CD14-positive monocyte (primary cell): Measurements from ENCODE around the gene GSTA5. TPM values are rescaled to one million over a fixed set of nuclear protein-coding genes. Genes with fewer than 3 reads are reported as not detected.

ENCODE experiments used
- DNase-seq, 3 donors: peaks; one replicate each; pipeline ENCODE4 v3.0.0-alpha.2; 2011 to 2022
- H2AFZ ChIP-seq: 2 replicates; pipeline ENCODE4 v1.6.0; 2012; ENCODE audit warnings: mild to moderate bottlenecking, low read depth, low read length, inconsistent platforms; ENCODE audit not compliant: insufficient read depth, poor library complexity, severe bottlenecking
- H3K27ac ChIP-seq, 2 donors: 1 replicate in 1 of 2; 2 replicates in 1 of 2; pipeline ENCODE4 v1.5.1; 2012 to 2013; ENCODE audit warnings: low read length in 2 of 2, control low read depth in 1 of 2, inconsistent platforms in 1 of 2, low read depth in 1 of 2, mild to moderate bottlenecking in 1 of 2
- H3K27me3 ChIP-seq, 2 donors: one replicate each; pipeline versions ENCODE4 v1.6.0 to v1.6.1; 2011 to 2013; ENCODE audit warnings: low read length in 2 of 2; ENCODE audit not compliant: control insufficient read depth in 2 of 2, insufficient read depth in 2 of 2
- H3K36me3 ChIP-seq, 2 donors: replicated peaks in 1 of 2; 1 replicate in 1 of 2; 2 replicates in 1 of 2; pipeline versions ENCODE4 v1.5.1 to v1.6.1; 2012 to 2013; ENCODE audit warnings: low read length in 2 of 2, control low read depth in 1 of 2, inconsistent platforms in 1 of 2, mild to moderate bottlenecking in 1 of 2; ENCODE audit not compliant: insufficient read depth in 2 of 2, control insufficient read depth in 1 of 2
- H3K4me1 ChIP-seq, 2 donors: 1 replicate in 1 of 2; 2 replicates in 1 of 2; pipeline versions ENCODE4 v1.5.1 to v1.6.1; 2012 to 2013; ENCODE audit warnings: low read length in 2 of 2, control low read depth in 1 of 2, inconsistent platforms in 1 of 2, mild to moderate bottlenecking in 1 of 2, moderate library complexity in 1 of 2; ENCODE audit not compliant: insufficient read depth in 2 of 2, control insufficient read depth in 1 of 2
- H3K4me2 ChIP-seq: replicated peaks from 2 replicates; pipeline ENCODE3; 2012; ENCODE audit warnings: low read length, moderate library complexity, mild to moderate bottlenecking; ENCODE audit not compliant: poor library complexity, severe bottlenecking; ENCODE audit errors: extremely low read depth
- H3K4me3 ChIP-seq, 3 experiments: fragments of 200-600 bp in 1 of 3; sonication (generic) in 1 of 3; replicated peaks in 1 of 3; 1 replicate in 2 of 3; 2 replicates in 1 of 3; pipeline ENCODE4 v1.5.1; 2011 to 2013; ENCODE audit warnings: low read length in 3 of 3, mild to moderate bottlenecking in 3 of 3, control low read depth in 2 of 3, low read depth in 2 of 3, inconsistent platforms in 1 of 3, moderate library complexity in 1 of 3
- H3K79me2 ChIP-seq: 2 replicates; pipeline ENCODE4 v1.6.0; 2012; ENCODE audit warnings: mild to moderate bottlenecking, control low read depth, inconsistent platforms, low read length, moderate library complexity; ENCODE audit not compliant: insufficient read depth
- H3K9ac ChIP-seq: 2 replicates; pipeline ENCODE4 v1.6.0; 2017; ENCODE audit warnings: low read length, mild to moderate bottlenecking; ENCODE audit not compliant: insufficient read depth, poor library complexity, severe bottlenecking
- H3K9me3 ChIP-seq, 2 donors: replicated peaks in 1 of 2; 1 replicate in 1 of 2; 2 replicates in 1 of 2; pipeline versions ENCODE4 v1.5.1 to v1.6.1; 2012 to 2013; ENCODE audit warnings: low read length in 2 of 2, control low read depth in 1 of 2; ENCODE audit not compliant: control insufficient read depth in 1 of 2, insufficient read depth in 1 of 2
- H4K20me1 ChIP-seq: 2 replicates; pipeline ENCODE4 v1.6.0; 2012; ENCODE audit warnings: mild to moderate bottlenecking, low read length, control low read depth, moderate library complexity; ENCODE audit not compliant: insufficient read depth
- H3K27ac Mint-ChIP-seq, 7 donors: one replicate each; pipeline ENCODE4 v1.8.0; 2020; ENCODE audit warnings: mild to moderate bottlenecking in 7 of 7, mixed read lengths in 7 of 7, moderate library complexity in 6 of 7, inconsistent platforms in 2 of 7
- H3K27me3 Mint-ChIP-seq, 3 donors: one replicate each; pipeline ENCODE4 v1.8.0; 2021 to 2022; ENCODE audit warnings: low read depth in 3 of 3, mild to moderate bottlenecking in 3 of 3, mixed read lengths in 3 of 3, moderate library complexity in 3 of 3, inconsistent platforms in 1 of 3
- H3K36me3 Mint-ChIP-seq, 2 donors: one replicate each; pipeline ENCODE4 v1.8.0; 2020; ENCODE audit warnings: mixed read lengths in 2 of 2, inconsistent platforms in 1 of 2, mild to moderate bottlenecking in 1 of 2
- H3K4me1 Mint-ChIP-seq: one replicate; pipeline ENCODE4 v1.8.0; 2020; ENCODE audit warnings: mild to moderate bottlenecking, mixed read lengths
- H3K4me3 Mint-ChIP-seq, 2 donors: one replicate each; pipeline ENCODE4 v1.8.0; 2020; ENCODE audit warnings: mild to moderate bottlenecking in 2 of 2, mixed read lengths in 2 of 2, moderate library complexity in 1 of 2
- H3K9me3 Mint-ChIP-seq, 7 donors: one replicate each; pipeline ENCODE4 v1.8.0; 2020 to 2022; ENCODE audit warnings: mixed read lengths in 7 of 7, mild to moderate bottlenecking in 6 of 7, moderate library complexity in 6 of 7, inconsistent platforms in 2 of 7
- WGBS: methylation state at CpG from one replicate; pipeline ENCODE4 v1.1.5; 2013; ENCODE audit warnings: missing lambda C conversion rate; ENCODE audit not compliant: insufficient coverage; 5-methylcytosine and 5-hydroxymethylcytosine counted together
- intact Hi-C, 2 donors: fragments of 100-400 bp; cut with micrococcal nuclease; formaldehyde crosslinking; loops; one replicate each; pipeline versions ENCODE4 v1.15.0 to v1.15.1; 2023
- polyA plus RNA-seq, 3 donors: library from polyadenylated mRNA; depleted of rRNA in 1 of 3; unstranded in 2 of 3; stranded (reverse) in 1 of 3; fragments of 300-500 nt in 2 of 3; fragments of >200 nt in 1 of 3; fragmentation: Illumina TruSeq in 2 of 3; gene quantifications; 1 replicate in 2 of 3; 2 replicates in 1 of 3; pipeline ENCODE4 v1.2.3, GENCODE V29; 2012 to 2021
- TF ChIP-seq, protein P1 (sequence below): fragments of 200-600 bp; IDR thresholded peaks from one replicate; pipeline ENCODE4 v1.8.0; 2022; ENCODE audit warnings: antibody characterized with exemption, mild to moderate bottlenecking

GSTA5 gene
- polyA plus RNA-seq, 3 donors: not detected

DNA sequence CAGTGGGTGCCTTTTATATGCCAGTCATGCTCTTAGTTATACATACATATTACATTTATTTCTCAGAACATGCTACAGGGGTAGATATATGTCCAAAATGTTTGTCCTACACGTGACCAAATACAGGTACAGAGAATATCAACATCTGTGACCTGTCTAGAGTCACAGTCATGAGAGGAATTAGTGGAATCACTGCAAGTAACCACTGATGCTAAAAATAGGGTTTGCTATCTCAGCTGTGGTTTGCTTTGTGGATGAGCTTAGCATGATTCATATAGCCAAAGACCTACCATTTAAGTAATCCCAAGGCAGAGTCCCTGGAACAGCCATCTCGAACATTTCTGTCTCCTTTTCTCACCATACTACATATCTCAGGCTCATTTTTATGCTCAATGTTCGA is 36.6 kb upstream of the GSTA5 start:
- Histone ChIP-seq H3K4me3 (no peak overlapping the region), H4K20me1 (no peaks in the 10 kb centered on the region), H3K27me3 (no peaks in the 10 kb centered on the region), H3K79me2 (no peaks in the 10 kb centered on the region), H3K27ac (no peak overlapping the region), H3K9me3 (no peaks in the 10 kb centered on the region), H3K36me3 (no peaks in the 10 kb centered on the region), H2AFZ (no peak overlapping the region), H3K9ac (no peak overlapping the region), H3K4me1 (no peaks in the 10 kb centered on the region), H3K4me2 (no peak overlapping the region)
- TF ChIP-seq, protein P1, sequence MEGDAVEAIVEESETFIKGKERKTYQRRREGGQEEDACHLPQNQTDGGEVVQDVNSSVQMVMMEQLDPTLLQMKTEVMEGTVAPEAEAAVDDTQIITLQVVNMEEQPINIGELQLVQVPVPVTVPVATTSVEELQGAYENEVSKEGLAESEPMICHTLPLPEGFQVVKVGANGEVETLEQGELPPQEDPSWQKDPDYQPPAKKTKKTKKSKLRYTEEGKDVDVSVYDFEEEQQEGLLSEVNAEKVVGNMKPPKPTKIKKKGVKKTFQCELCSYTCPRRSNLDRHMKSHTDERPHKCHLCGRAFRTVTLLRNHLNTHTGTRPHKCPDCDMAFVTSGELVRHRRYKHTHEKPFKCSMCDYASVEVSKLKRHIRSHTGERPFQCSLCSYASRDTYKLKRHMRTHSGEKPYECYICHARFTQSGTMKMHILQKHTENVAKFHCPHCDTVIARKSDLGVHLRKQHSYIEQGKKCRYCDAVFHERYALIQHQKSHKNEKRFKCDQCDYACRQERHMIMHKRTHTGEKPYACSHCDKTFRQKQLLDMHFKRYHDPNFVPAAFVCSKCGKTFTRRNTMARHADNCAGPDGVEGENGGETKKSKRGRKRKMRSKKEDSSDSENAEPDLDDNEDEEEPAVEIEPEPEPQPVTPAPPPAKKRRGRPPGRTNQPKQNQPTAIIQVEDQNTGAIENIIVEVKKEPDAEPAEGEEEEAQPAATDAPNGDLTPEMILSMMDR: no peak
- intact Hi-C loops: no loop called here
- H3K9me3 Mint-ChIP-seq: peaks cover 0 to 1% (median 0%) of the 10 kb centered on the region in 7 donors
- H3K36me3 Mint-ChIP-seq: no peaks in the 10 kb centered on the region
- no peak overlapping the region for H3K27ac Mint-ChIP-seq
- H3K4me3 Mint-ChIP-seq: no peak overlapping the region
- H3K27me3 Mint-ChIP-seq: peaks cover 0 to 3% (median 2%) of the 10 kb centered on the region in 3 donors
- no peak for DNase-seq
- WGBS: no CpG with 5 or more reads among the region's 3 CpGs
- peaks cover 5% of the 10 kb centered on the region for H3K4me1 Mint-ChIP-seq

DNA sequence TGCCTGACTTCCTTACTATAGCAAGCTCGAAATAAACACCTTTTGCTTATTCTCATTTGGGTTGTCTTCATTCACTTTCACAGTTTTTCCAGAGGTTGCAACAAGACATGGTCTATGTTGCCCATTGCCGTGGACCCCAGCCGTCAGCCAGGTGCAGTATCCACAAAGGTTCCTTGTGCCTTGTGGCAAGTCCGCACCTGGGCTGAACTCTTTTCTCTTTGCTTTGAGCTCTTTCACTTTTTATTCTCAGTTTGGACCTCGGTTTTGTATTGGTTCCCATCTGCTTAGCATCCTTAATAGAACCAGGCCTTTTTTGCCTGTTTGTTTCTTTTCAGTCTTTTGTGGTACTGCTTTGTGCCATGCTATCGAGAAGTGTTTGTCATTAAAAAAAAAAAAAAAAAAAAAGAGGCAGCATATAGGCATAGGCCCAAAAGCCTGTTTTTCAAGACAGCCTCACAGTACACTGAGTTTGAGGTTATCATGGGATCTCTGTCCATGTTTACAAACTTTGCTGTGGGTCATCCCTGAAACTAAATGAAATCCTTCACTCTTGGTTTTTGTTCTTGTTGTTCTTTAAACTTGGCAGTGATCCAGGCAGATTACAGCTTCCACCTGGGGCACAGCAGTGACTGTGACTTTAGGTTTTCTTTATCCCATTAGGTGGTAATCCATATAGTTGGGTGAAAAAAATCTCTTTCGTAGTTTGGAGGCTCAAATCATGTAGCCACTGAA is 35.6 kb upstream of the GSTA5 start:
- intact Hi-C loops: no loop called here
- Histone ChIP-seq H3K4me3 (no peak overlapping the region), H3K27ac (no peak overlapping the region), H3K9ac (no peak overlapping the region), H3K36me3 (no peaks in the 10 kb centered on the region), H4K20me1 (no peaks in the 10 kb centered on the region), H3K4me1 (no peaks in the 10 kb centered on the region), H3K79me2 (no peaks in the 10 kb centered on the region), H3K4me2 (no peak overlapping the region), H3K9me3 (no peaks in the 10 kb centered on the region), H3K27me3 (no peaks in the 10 kb centered on the region), H2AFZ (no peak overlapping the region)
- Mint-ChIP-seq H3K36me3 (no peaks in the 10 kb centered on the region), H3K4me1 (no peaks in the 10 kb centered on the region), H3K27me3 (peaks cover 0 to 3% (median 2%) of the 10 kb centered on the region in 3 donors), H3K4me3 (no peak overlapping the region), H3K27ac (no peak overlapping the region), H3K9me3 (no peaks in the 10 kb centered on the region)
- no peak for DNase-seq
- TF ChIP-seq, protein P1: no peak
- WGBS: 97% methylated on average over 5 of the region's 7 CpGs
